GM12878 (cell line): ENCODE data around the gene TMEM256.

Experiments used
- CBX5 ChIP-seq: sonication (generic); IDR thresholded peaks from 2 replicates; pipeline ENCODE4 v1.6.1; 2016; ENCODE audit warnings: low read depth, moderate library complexity, mild to moderate bottlenecking, inconsistent platforms
- CHD1 ChIP-seq: IDR thresholded peaks from 2 replicates; pipeline ENCODE4 v1.6.1; 2012; ENCODE audit warnings: low read depth, low read length, improper control_type of control experiment
- EZH2 ChIP-seq: IDR thresholded peaks from 2 replicates; pipeline ENCODE4 v1.6.1; 2012; ENCODE audit warnings: low read depth, mild to moderate bottlenecking, control low read depth, inconsistent platforms, low read length, borderline replicate concordance; ENCODE audit not compliant: control insufficient read depth
- POLR2A ChIP-seq: IDR thresholded peaks from 2 replicates; pipeline ENCODE4 v1.6.1; 2011; ENCODE audit warnings: low read depth, mild to moderate bottlenecking, low read length
- POLR2AphosphoS5 ChIP-seq: IDR thresholded peaks from 2 replicates; pipeline ENCODE4 v1.6.1; 2011; ENCODE audit warnings: mild to moderate bottlenecking, low read length, inconsistent platforms
- RFX5 ChIP-seq: IDR thresholded peaks from 2 replicates; pipeline ENCODE4 v1.6.1; 2011; ENCODE audit warnings: low read depth, low read length, improper control_type of control experiment
- SIN3A ChIP-seq: IDR thresholded peaks from 2 replicates; pipeline ENCODE4 v1.6.1; 2012; ENCODE audit warnings: low read depth, low read length, improper control_type of control experiment
- SMC3 ChIP-seq: IDR thresholded peaks from 2 replicates; pipeline ENCODE4 v1.6.1; 2011; ENCODE audit warnings: low read length, improper control_type of control experiment, borderline replicate concordance

GRCh38 chr17:7448461-7448860, 44.6 kb upstream of the TMEM256 start:
- TF ChIP-seq RFX5 (no peak), EZH2 (no peak), POLR2AphosphoS5 (no peak), SIN3A (no peak), CBX5 (no peak), POLR2A (no peak), CHD1 (no peak), SMC3 (no peak)
